Hepatocyte (in vitro differentiated cells): ENCODE results near the gene FBXL13. TPM values are rescaled to one million over a fixed set of nuclear protein-coding genes. Genes with fewer than 3 reads are reported as not detected.
A peak's percentile ranks its signal among the peaks of the same experiment; 100 is the strongest.

Experiments used
- DNase-seq: peaks from one replicate; pipeline ENCODE4 v3.0.0-alpha.2; 2016; ENCODE audit warnings: low spot score
- H2AFZ ChIP-seq: fragments of 200-600 bp; sonication (generic); 2 replicates; pipeline ENCODE4 v1.6.0; 2016; ENCODE audit warnings: antibody characterized with exemption, mild to moderate bottlenecking
- H3K27ac ChIP-seq: fragments of 200-600 bp; sonication (generic); 2 replicates; pipeline ENCODE4 v1.5.1; 2016; ENCODE audit warnings: mild to moderate bottlenecking
- H3K27me3 ChIP-seq: fragments of 200-600 bp; sonication (generic); 2 replicates; pipeline ENCODE4 v1.6.1; 2016
- H3K36me3 ChIP-seq: fragments of 200-600 bp; sonication (generic); replicated peaks from 2 replicates; pipeline ENCODE4 v1.5.1; 2016; ENCODE audit warnings: low read depth; ENCODE audit not compliant: insufficient read depth
- H3K4me1 ChIP-seq: fragments of 200-600 bp; sonication (generic); 2 replicates; pipeline ENCODE4 v1.5.1; 2016; ENCODE audit warnings: mild to moderate bottlenecking, moderate library complexity; ENCODE audit not compliant: insufficient read depth
- H3K4me2 ChIP-seq: fragments of 200-600 bp; sonication (generic); 2 replicates; pipeline ENCODE4 v1.6.0; 2016
- H3K4me3 ChIP-seq: fragments of 200-600 bp; sonication (generic); 2 replicates; pipeline ENCODE4 v1.5.1; 2016; ENCODE audit warnings: mild to moderate bottlenecking
- H3K79me2 ChIP-seq: fragments of 200-600 bp; sonication (generic); 2 replicates; pipeline ENCODE4 v1.6.0; 2017; ENCODE audit warnings: mild to moderate bottlenecking
- H3K9me2 ChIP-seq: fragments of 200-600 bp; sonication (generic); replicated peaks from 2 replicates; pipeline ENCODE4 v1.6.0; 2017; ENCODE audit warnings: mild to moderate bottlenecking; ENCODE audit not compliant: insufficient read depth
- H3K9me3 ChIP-seq: fragments of 200-600 bp; sonication (generic); 2 replicates; pipeline ENCODE4 v1.5.1; 2016; ENCODE audit warnings: low read depth, mild to moderate bottlenecking
- H4K20me1 ChIP-seq: fragments of 200-600 bp; sonication (generic); 2 replicates; pipeline ENCODE4 v1.6.0; 2016; ENCODE audit warnings: mild to moderate bottlenecking; ENCODE audit not compliant: insufficient read depth, poor library complexity, severe bottlenecking
- EZH2 ChIP-seq: fragments of 200-600 bp; sonication (generic); IDR thresholded peaks from 2 replicates; pipeline ENCODE4 v1.6.1; 2016; ENCODE audit warnings: antibody characterized with exemption, mild to moderate bottlenecking, borderline replicate concordance
- EZH2phosphoT487 ChIP-seq: fragments of 200-600 bp; sonication (generic); IDR thresholded peaks from one replicate; pipeline ENCODE4 v1.6.1; 2018; ENCODE audit warnings: antibody characterized with exemption, mild to moderate bottlenecking, low read depth, moderate library complexity; ENCODE audit not compliant: unreplicated experiment, severe bottlenecking
- WGBS: methylation state at CpG from one replicate; pipeline ENCODE4 v1.1.6; 2016; ENCODE audit warnings: low lambda C conversion rate; ENCODE audit errors: missing lambda C conversion rate; 5-methylcytosine and 5-hydroxymethylcytosine counted together
- polyA plus RNA-seq: library from polyadenylated mRNA; unstranded; fragments of >200 nt; fragmentation: Nextera tagmentation; extraction: Ambion mirVana; gene quantifications from 2 replicates; pipeline ENCODE4 v1.2.1, GENCODE V29; 2016
- total RNA-seq: library from RNA; depleted of rRNA; stranded (reverse); fragments of >200 nt; gene quantifications from 2 replicates; pipeline ENCODE4 v1.2.3, GENCODE V29; 2014
- TF ChIP-seq, protein P1 (sequence below): fragments of 200-600 bp; sonication (generic); IDR thresholded peaks from 2 replicates; pipeline ENCODE4 v1.5.1; 2016; ENCODE audit warnings: antibody characterized with exemption, mild to moderate bottlenecking; ENCODE audit not compliant: poor library complexity

Gene FBXL13
- total and polyA plus RNA-seq, 2 experiments from 2014 or later = 0.30 to 1.8 TPM

DNA sequence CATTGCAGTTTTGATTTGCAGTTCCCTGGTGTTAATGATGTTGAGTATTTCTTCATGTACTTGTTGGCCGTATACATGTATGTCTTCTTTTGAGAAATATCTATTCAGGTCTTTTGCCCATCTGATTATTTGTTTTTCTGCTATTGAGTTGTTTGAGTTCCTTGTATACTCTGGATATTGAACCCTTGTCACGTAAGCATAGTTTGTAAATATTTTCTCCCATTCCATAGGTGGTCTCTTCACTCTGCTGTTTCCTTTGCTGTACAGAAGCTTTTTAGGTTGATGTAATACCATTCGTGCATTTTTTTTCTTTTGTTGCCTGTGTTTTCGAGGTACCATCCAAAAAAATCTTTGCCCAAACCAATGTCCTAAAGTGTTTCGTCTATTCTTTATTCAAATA is 205.4 kb downstream of the FBXL13 start:
- DNase-seq = no peak
- TF ChIP-seq EZH2 = no peak
- TF ChIP-seq EZH2phosphoT487 = no peak
- TF ChIP-seq, protein P1, sequence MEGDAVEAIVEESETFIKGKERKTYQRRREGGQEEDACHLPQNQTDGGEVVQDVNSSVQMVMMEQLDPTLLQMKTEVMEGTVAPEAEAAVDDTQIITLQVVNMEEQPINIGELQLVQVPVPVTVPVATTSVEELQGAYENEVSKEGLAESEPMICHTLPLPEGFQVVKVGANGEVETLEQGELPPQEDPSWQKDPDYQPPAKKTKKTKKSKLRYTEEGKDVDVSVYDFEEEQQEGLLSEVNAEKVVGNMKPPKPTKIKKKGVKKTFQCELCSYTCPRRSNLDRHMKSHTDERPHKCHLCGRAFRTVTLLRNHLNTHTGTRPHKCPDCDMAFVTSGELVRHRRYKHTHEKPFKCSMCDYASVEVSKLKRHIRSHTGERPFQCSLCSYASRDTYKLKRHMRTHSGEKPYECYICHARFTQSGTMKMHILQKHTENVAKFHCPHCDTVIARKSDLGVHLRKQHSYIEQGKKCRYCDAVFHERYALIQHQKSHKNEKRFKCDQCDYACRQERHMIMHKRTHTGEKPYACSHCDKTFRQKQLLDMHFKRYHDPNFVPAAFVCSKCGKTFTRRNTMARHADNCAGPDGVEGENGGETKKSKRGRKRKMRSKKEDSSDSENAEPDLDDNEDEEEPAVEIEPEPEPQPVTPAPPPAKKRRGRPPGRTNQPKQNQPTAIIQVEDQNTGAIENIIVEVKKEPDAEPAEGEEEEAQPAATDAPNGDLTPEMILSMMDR = no peak
- Histone ChIP-seq H3K4me3 (no peak overlapping the region), H3K4me2 (no peak overlapping the region), H2AFZ (no peak overlapping the region), H3K9me2 (no peaks in the 10 kb centered on the region), H3K36me3 (no peaks in the 10 kb centered on the region), H3K4me1 (peaks cover 11% of the 10 kb centered on the region), H3K79me2 (no peaks in the 10 kb centered on the region), H4K20me1 (no peaks in the 10 kb centered on the region), H3K9me3 (no peaks in the 10 kb centered on the region), H3K27me3 (no peaks in the 10 kb centered on the region), H3K27ac (no peak overlapping the region)
- 94% methylated on average over 5 of the region's 5 CpGs for WGBS

DNA sequence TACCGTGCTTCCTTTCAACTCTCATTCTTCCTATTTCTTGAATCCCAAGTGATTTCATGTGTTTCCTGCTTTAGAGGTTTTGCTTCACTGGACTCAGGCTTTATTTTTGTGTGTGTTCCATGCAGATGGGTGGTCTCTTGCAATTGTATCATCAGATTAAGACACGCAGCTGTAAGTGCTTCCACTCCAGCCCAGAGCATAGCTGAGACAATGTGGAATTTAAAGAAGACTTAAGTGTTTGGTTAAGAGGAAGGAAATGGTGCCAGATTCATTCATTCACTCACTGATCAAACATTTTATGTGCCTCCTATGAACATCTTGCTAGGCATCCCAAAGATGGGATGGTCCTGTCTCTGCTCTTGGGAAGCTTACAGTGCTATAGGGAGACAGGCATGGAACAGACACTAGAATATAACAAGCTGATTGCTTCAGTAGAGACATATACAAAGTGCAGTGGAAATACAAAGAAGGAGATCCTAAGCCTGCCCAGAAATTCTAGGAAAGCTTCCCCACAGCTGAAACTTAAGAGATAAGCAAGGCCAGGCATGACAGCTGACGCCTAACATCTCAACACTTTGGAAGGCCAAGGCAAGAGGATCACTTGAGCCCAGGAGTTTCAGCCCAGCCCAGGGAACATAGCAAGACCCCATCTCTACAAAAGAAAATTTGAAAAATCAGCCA is 207.9 kb downstream of the FBXL13 start:
- Histone ChIP-seq H3K79me2 (no peaks in the 10 kb centered on the region), H3K36me3 (no peaks in the 10 kb centered on the region), H3K4me3 (no peak overlapping the region), H3K9me3 (no peaks in the 10 kb centered on the region), H3K27ac (peak overlapping the region; percentile 10), H2AFZ (no peak overlapping the region), H3K4me2 (no peak overlapping the region), H3K27me3 (no peaks in the 10 kb centered on the region), H3K9me2 (no peaks in the 10 kb centered on the region), H4K20me1 (no peaks in the 10 kb centered on the region), H3K4me1 (peaks cover 3% of the 10 kb centered on the region)
- 65% methylated on average over 3 of the region's 3 CpGs for WGBS
- TF ChIP-seq, protein P1 = no peak
- TF ChIP-seq EZH2 (no peak), EZH2phosphoT487 (no peak)
- DNase-seq = no peak

DNA sequence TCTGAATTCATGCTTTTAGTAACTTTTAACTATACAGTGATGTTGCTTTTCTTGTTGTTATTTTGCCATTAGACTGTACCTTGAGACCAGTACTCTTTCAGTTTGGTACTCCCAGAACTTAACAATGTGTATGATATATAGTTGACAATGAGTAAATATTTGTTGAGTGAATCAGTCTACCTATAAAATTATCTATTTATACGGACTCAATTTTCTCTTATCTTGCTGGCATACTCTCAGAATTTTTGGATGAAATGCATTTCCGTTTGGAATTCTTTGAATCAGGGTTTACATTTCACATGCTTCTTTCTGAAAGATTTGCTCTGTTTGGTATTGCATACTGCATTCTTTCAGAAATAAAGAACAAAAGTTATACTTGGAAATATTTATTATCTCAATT is 209.6 kb downstream of the FBXL13 start:
- no peak overlapping the region for H2AFZ ChIP-seq
- H3K79me2 ChIP-seq = no peaks in the 10 kb centered on the region
- no peak overlapping the region for H3K4me3 ChIP-seq
- no peak overlapping the region for H3K27ac ChIP-seq
- DNase-seq = no peak
- H3K4me2 ChIP-seq = no peak overlapping the region
- no peaks in the 10 kb centered on the region for H3K9me2 ChIP-seq
- no peaks in the 10 kb centered on the region for H3K27me3 ChIP-seq
- no peaks in the 10 kb centered on the region for H3K9me3 ChIP-seq
- H3K4me1 ChIP-seq = peaks cover 8% of the 10 kb centered on the region
- TF ChIP-seq EZH2phosphoT487 = no peak
- TF ChIP-seq, protein P1 = no peak
- no peak for TF ChIP-seq EZH2
- no peaks in the 10 kb centered on the region for H4K20me1 ChIP-seq
- H3K36me3 ChIP-seq = no peaks in the 10 kb centered on the region
- 54% methylated on average over 2 of the region's 2 CpGs for WGBS
